Measurements from ENCODE around the gene PARD3B. TPM values are rescaled to one million over a fixed set of nuclear protein-coding genes. Genes with fewer than 3 reads are reported as not detected.

Gene PARD3B
- total and polyA plus RNA-seq, 5 donors from 2014 or later, result 0.03 to 0.68 (median 0.08) TPM; not detected in 1

GRCh38 chr2:204533629-204534370 lies 11.5 kb upstream of the PARD3B start:
- no peaks in the 10 kb centered on the region for H3K27me3 Mint-ChIP-seq
- no peak overlapping the region for H3K27ac Mint-ChIP-seq
- Histone ChIP-seq H3K27ac (ENCODE audit: insufficient read depth, low read length, poor library complexity, severe bottlenecking) (no peak overlapping the region), H3K4me1 (ENCODE audit: control insufficient read depth, insufficient read depth, low read length, poor library complexity, severe bottlenecking) (no peaks in the 10 kb centered on the region), H3K9me3 (ENCODE audit: control insufficient read depth in 2 of 2, low read length in 2 of 2) (no peaks in the 10 kb centered on the region), H3K4me3 (ENCODE audit: low read depth, low read length) (no peak overlapping the region), H3K27me3 (ENCODE audit: control insufficient read depth, insufficient read depth, low read length) (no peaks in the 10 kb centered on the region), H3K36me3 (ENCODE audit: control insufficient read depth, insufficient read depth, low read length) (no peaks in the 10 kb centered on the region)
- peaks cover 0 to 2% (median 0%) of the 10 kb centered on the region in 7 donors for H3K9me3 Mint-ChIP-seq
- H3K36me3 Mint-ChIP-seq, result no peaks in the 10 kb centered on the region
- H3K4me1 Mint-ChIP-seq, result no peaks in the 10 kb centered on the region
- no peak for ATAC-seq (ENCODE audit: low read depth in 2 of 2)
- DNase-seq, result no peak
- no peak overlapping the region for H3K4me3 Mint-ChIP-seq

DNA sequence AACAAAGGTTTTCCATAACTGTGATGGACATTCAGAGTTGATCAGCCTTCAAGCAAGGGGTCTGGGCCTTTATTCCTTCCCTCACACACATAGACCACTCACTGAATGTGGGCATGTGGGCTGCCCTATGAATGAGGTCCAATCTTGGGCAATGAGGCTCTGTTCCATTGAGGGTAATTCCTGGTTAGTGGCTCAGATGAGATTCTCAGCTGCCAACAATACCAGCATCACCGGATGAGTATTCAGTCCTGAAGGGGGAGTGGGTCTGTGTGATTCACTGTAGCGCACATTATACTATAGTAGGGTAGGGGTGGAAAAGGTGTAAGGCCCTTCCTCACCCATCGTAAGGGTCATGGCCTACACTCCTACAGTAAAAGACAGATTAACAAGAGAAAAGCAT lies 9.9 kb upstream of the PARD3B start:
- H3K9me3 ChIP-seq (ENCODE audit: control insufficient read depth in 2 of 2, low read length in 2 of 2), result no peaks in the 10 kb centered on the region
- Mint-ChIP-seq H3K4me1 (no peaks in the 10 kb centered on the region), H3K36me3 (no peaks in the 10 kb centered on the region), H3K9me3 (peaks cover 0 to 2% (median 0%) of the 10 kb centered on the region in 7 donors), H3K27me3 (no peaks in the 10 kb centered on the region), H3K27ac (no peak overlapping the region), H3K4me3 (no peak overlapping the region)
- H3K27ac ChIP-seq (ENCODE audit: insufficient read depth, low read length, poor library complexity, severe bottlenecking), result no peak overlapping the region
- DNase-seq (no peak), ATAC-seq (ENCODE audit: low read depth in 2 of 2) (no peak)
- no peaks in the 10 kb centered on the region for H3K36me3 ChIP-seq (ENCODE audit: control insufficient read depth, insufficient read depth, low read length)
- H3K4me1 ChIP-seq (ENCODE audit: control insufficient read depth, insufficient read depth, low read length, poor library complexity, severe bottlenecking), result no peaks in the 10 kb centered on the region
- H3K4me3 ChIP-seq (ENCODE audit: low read depth, low read length), result no peak overlapping the region
- H3K27me3 ChIP-seq (ENCODE audit: control insufficient read depth, insufficient read depth, low read length), result no peaks in the 10 kb centered on the region

DNA sequence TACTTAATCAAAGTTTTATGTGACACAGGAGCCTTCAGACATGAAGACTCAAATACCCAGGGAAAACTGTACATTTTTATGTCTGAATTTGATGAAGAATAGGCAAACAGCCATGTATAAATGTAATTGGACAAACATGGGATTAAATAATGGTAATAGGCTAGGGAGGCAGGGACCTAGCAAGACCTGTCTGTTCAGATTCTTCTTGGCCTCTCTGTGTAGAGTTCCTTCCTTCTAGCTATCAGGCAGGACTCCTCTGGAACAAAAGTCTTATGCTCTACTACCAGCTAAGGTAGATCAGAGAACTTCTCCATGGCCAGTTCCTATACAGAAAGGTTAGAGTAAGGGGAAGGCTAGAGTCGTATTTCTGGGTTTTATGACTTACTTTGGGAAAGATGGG lies 9.5 kb upstream of the PARD3B start:
- Histone ChIP-seq H3K4me1 (ENCODE audit: control insufficient read depth, insufficient read depth, low read length, poor library complexity, severe bottlenecking) (no peaks in the 10 kb centered on the region), H3K4me3 (ENCODE audit: low read depth, low read length) (no peak overlapping the region), H3K36me3 (ENCODE audit: control insufficient read depth, insufficient read depth, low read length) (no peaks in the 10 kb centered on the region), H3K9me3 (ENCODE audit: control insufficient read depth in 2 of 2, low read length in 2 of 2) (no peaks in the 10 kb centered on the region), H3K27ac (ENCODE audit: insufficient read depth, low read length, poor library complexity, severe bottlenecking) (no peak overlapping the region), H3K27me3 (ENCODE audit: control insufficient read depth, insufficient read depth, low read length) (no peaks in the 10 kb centered on the region)
- DNase-seq (no peak), ATAC-seq (ENCODE audit: low read depth in 2 of 2) (no peak)
- Mint-ChIP-seq H3K4me1 (no peaks in the 10 kb centered on the region), H3K9me3 (peaks cover 0 to 2% (median 0%) of the 10 kb centered on the region in 7 donors), H3K27me3 (no peaks in the 10 kb centered on the region), H3K4me3 (no peak overlapping the region), H3K27ac (no peak overlapping the region), H3K36me3 (no peaks in the 10 kb centered on the region)

DNA sequence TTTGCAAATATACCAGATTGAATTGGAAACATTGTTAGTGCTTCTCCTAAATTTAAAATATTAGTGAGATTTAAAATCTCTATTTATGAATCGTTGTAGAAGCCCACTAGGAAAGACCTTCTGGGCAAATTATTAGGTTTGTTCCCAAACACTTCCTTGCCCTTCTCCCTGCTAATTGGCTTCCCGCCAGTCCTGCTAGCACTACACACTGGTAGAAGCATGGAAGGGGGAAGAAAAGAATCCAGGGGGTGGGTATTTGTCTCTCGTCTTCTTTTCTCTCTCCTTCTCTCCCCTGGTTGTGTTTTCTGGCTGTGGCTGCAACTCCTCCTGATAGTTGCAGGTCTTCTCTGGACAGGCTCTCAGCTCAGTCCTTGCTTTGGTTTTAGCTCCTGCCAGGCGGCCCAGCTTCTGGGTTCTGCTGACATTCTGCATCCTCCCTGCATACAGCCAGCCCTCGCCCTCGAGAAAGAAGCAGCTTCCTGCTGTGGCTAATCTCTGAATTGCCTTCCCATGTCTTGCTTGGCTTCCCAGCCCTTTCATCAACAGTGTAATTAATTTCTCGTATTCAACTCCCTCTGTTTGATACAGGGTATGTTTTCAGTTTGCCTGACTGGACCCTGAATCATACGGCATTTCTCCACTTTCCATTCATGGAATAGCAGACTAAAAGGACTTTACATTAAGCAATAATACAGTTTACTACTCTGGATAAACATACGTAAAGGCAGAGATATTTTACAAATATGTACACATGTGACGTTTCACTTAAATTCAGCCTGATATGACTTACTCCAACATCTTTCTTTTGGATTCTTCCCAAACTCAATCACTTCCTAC lies 6.9 kb upstream of the PARD3B start:
- H3K27ac Mint-ChIP-seq, result no peak overlapping the region
- no peak for DNase-seq
- ATAC-seq (ENCODE audit: low read depth in 2 of 2), result no peak
- Histone ChIP-seq H3K9me3 (ENCODE audit: control insufficient read depth in 2 of 2, low read length in 2 of 2) (no peaks in the 10 kb centered on the region), H3K4me3 (ENCODE audit: low read depth, low read length) (no peak overlapping the region), H3K4me1 (ENCODE audit: control insufficient read depth, insufficient read depth, low read length, poor library complexity, severe bottlenecking) (no peaks in the 10 kb centered on the region), H3K27me3 (ENCODE audit: control insufficient read depth, insufficient read depth, low read length) (peaks cover 7% of the 10 kb centered on the region), H3K27ac (ENCODE audit: insufficient read depth, low read length, poor library complexity, severe bottlenecking) (no peak overlapping the region), H3K36me3 (ENCODE audit: control insufficient read depth, insufficient read depth, low read length) (no peaks in the 10 kb centered on the region)
- peaks cover 0 to 2% (median 0%) of the 10 kb centered on the region in 7 donors for H3K9me3 Mint-ChIP-seq
- no peaks in the 10 kb centered on the region for H3K4me1 Mint-ChIP-seq
- H3K4me3 Mint-ChIP-seq, result no peak overlapping the region
- H3K27me3 Mint-ChIP-seq, result peaks cover 11% of the 10 kb centered on the region
- H3K36me3 Mint-ChIP-seq, result no peaks in the 10 kb centered on the region

DNA sequence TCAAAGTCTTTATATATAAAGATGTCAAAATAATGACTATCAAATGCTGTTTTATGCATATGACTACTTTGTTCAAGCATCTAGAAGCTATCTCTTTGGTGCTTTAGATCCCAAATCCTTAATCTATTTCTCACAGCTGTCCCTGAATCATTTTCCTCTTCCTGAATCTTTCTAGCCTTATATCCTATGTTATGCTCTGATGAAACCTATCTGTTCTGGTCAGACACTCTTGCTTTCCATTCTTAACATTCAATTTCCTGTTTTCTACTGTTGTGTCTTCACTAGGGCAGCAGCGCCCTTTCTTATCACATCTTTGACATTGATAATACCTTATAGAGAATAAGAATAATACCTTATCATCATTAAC lies 6.3 kb upstream of the PARD3B start:
- no peak overlapping the region for H3K27ac Mint-ChIP-seq

DNA sequence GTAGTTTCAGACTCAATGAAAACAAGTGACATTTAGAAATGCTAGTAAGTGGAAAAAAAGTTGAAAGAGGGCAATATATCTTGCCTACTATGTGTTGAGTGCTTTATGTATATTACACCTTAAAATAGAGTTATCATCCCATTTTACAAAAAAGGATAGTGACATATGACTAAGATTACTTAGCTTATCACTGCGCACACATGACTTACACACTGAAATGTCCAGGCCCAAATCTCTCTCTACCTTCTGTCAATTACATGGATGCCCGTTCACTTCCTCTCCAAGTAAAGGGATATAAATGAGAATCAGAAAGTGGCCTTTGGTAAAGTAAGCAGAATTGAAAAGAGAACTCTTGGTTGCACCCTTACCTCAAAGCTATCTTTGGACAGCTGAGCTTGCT lies 3.6 kb upstream of the PARD3B start:
- no peaks in the 10 kb centered on the region for H3K36me3 ChIP-seq (ENCODE audit: control insufficient read depth, insufficient read depth, low read length)
- ATAC-seq (ENCODE audit: low read depth in 2 of 2), result no peak
- H3K27me3 ChIP-seq (ENCODE audit: control insufficient read depth, insufficient read depth, low read length), result peaks cover 23% of the 10 kb centered on the region
- H3K4me1 ChIP-seq (ENCODE audit: control insufficient read depth, insufficient read depth, low read length, poor library complexity, severe bottlenecking), result peaks cover 7% of the 10 kb centered on the region
- H3K4me3 ChIP-seq (ENCODE audit: low read depth, low read length), result no peak overlapping the region
- Mint-ChIP-seq H3K36me3 (no peaks in the 10 kb centered on the region), H3K4me1 (peaks cover 0 to 14% (median 8%) of the 10 kb centered on the region in 4 donors), H3K9me3 (no peaks in the 10 kb centered on the region), H3K27me3 (peaks cover 35% of the 10 kb centered on the region), H3K27ac (no peak overlapping the region), H3K4me3 (no peak overlapping the region)
- H3K9me3 ChIP-seq (ENCODE audit: control insufficient read depth in 2 of 2, low read length in 2 of 2), result no peaks in the 10 kb centered on the region
- no peak overlapping the region for H3K27ac ChIP-seq (ENCODE audit: insufficient read depth, low read length, poor library complexity, severe bottlenecking)
- DNase-seq, result no peak

More for the DNA sequence above, 6.3 kb upstream of the PARD3B start:
- no peak overlapping the region for H3K4me3 ChIP-seq (ENCODE audit: low read depth, low read length)
- no peak for ATAC-seq (ENCODE audit: low read depth in 2 of 2)
- Mint-ChIP-seq H3K36me3 (no peaks in the 10 kb centered on the region), H3K27me3 (peaks cover 17% of the 10 kb centered on the region), H3K4me1 (no peaks in the 10 kb centered on the region), H3K4me3 (no peak overlapping the region), H3K9me3 (peaks cover 0 to 2% (median 0%) of the 10 kb centered on the region in 7 donors)
- no peaks in the 10 kb centered on the region for H3K36me3 ChIP-seq (ENCODE audit: control insufficient read depth, insufficient read depth, low read length)
- no peaks in the 10 kb centered on the region for H3K9me3 ChIP-seq (ENCODE audit: control insufficient read depth in 2 of 2, low read length in 2 of 2)
- H3K27ac ChIP-seq (ENCODE audit: insufficient read depth, low read length, poor library complexity, severe bottlenecking), result no peak overlapping the region
- peaks cover 13% of the 10 kb centered on the region for H3K27me3 ChIP-seq (ENCODE audit: control insufficient read depth, insufficient read depth, low read length)
- DNase-seq, result no peak
- no peaks in the 10 kb centered on the region for H3K4me1 ChIP-seq (ENCODE audit: control insufficient read depth, insufficient read depth, low read length, poor library complexity, severe bottlenecking)

- no peak overlapping the region for H3K27ac Mint-ChIP-seq
Observed at GRCh38 chr2:204542982-204543608, 2.2 kb upstream of the PARD3B start.

More at GRCh38 chr2:204542982-204543608, 2.2 kb upstream of the PARD3B start:
- H3K4me3 ChIP-seq (ENCODE audit: low read depth, low read length), result no peak overlapping the region
- peaks cover 28% of the 10 kb centered on the region for H3K27me3 ChIP-seq (ENCODE audit: control insufficient read depth, insufficient read depth, low read length)
- H3K9me3 ChIP-seq (ENCODE audit: control insufficient read depth in 2 of 2, low read length in 2 of 2), result no peaks in the 10 kb centered on the region
- ATAC-seq (ENCODE audit: low read depth in 2 of 2) (no peak), DNase-seq (no peak)
- Mint-ChIP-seq H3K36me3 (no peaks in the 10 kb centered on the region), H3K4me1 (peaks cover 0 to 20% (median 8%) of the 10 kb centered on the region in 4 donors), H3K9me3 (no peaks in the 10 kb centered on the region), H3K4me3 (peak overlapping the region in 2 of 4 donors; percentile 15 to 37), H3K27me3 (peaks cover 46% of the 10 kb centered on the region)
- peaks cover 7% of the 10 kb centered on the region for H3K4me1 ChIP-seq (ENCODE audit: control insufficient read depth, insufficient read depth, low read length, poor library complexity, severe bottlenecking)
- no peak overlapping the region for H3K27ac ChIP-seq (ENCODE audit: insufficient read depth, low read length, poor library complexity, severe bottlenecking)
- H3K36me3 ChIP-seq (ENCODE audit: control insufficient read depth, insufficient read depth, low read length), result no peaks in the 10 kb centered on the region

Data from CD4-positive, CD25-positive, alpha-beta regulatory T cell (primary cell).